CD4-positive, alpha-beta memory T cell (primary cell): ENCODE data around the gene SLC26A5. TPM values are rescaled to one million over a fixed set of nuclear protein-coding genes. Genes with fewer than 3 reads are reported as not detected.

Experiments used
- CTCF ChIA-PET: fragments of 350-600 bp; sonication (Branson Sonifier 250); formaldehyde crosslinking; loops from one replicate; lab custom pipeline; 2021; ENCODE audit warnings: inconsistent platforms; ENCODE audit not compliant: partially characterized antibody; lab: Charles Lee
- POLR2A ChIA-PET: fragments of 350-600 bp; sonication (Branson Sonifier 250); formaldehyde crosslinking; loops from one replicate; lab custom pipeline; 2021; ENCODE audit not compliant: partially characterized antibody; lab: Charles Lee
- DNase-seq, 5 donors: peaks; one replicate each; pipeline versions ENCODE4 v3.0.0 to v3.0.0-alpha.2; 2020 to 2022; ENCODE audit warnings: mixed read lengths in 1 of 5
- H3K27ac ChIP-seq: one replicate; pipeline ENCODE4 v1.7.0; 2013; ENCODE audit warnings: low read depth, low read length
- H3K27me3 ChIP-seq: 2 replicates; pipeline ENCODE4 v1.7.0; 2013; ENCODE audit warnings: mild to moderate bottlenecking, low read length, moderate library complexity; ENCODE audit not compliant: insufficient read depth
- H3K36me3 ChIP-seq: 2 replicates; pipeline ENCODE4 v1.7.0; 2013; ENCODE audit warnings: mild to moderate bottlenecking, low read length, moderate library complexity; ENCODE audit not compliant: insufficient read depth
- H3K4me1 ChIP-seq: 2 replicates; pipeline ENCODE4 v1.7.0; 2013; ENCODE audit warnings: mild to moderate bottlenecking, low read length, moderate library complexity; ENCODE audit not compliant: insufficient read depth
- H3K4me3 ChIP-seq, 2 donors: one replicate each; pipeline ENCODE4 v1.7.0; 2013; ENCODE audit warnings: low read length in 2 of 2, mild to moderate bottlenecking in 1 of 2
- H3K9me3 ChIP-seq, 2 donors: one replicate each; pipeline ENCODE4 v1.7.0; 2013; ENCODE audit warnings: low read length in 2 of 2, control low read depth in 1 of 2; ENCODE audit not compliant: control insufficient read depth in 1 of 2
- H3K27ac Mint-ChIP-seq, 7 donors: one replicate each; pipeline ENCODE4 v1.8.0; 2020 to 2021; ENCODE audit warnings: mixed read lengths in 7 of 7, mild to moderate bottlenecking in 6 of 7, inconsistent platforms in 3 of 7, moderate library complexity in 3 of 7
- H3K27me3 Mint-ChIP-seq, 2 donors: one replicate each; pipeline ENCODE4 v1.8.0; 2020 to 2021; ENCODE audit warnings: mixed read lengths in 2 of 2
- H3K36me3 Mint-ChIP-seq, 2 donors: one replicate each; pipeline ENCODE4 v1.8.0; 2020 to 2021; ENCODE audit warnings: mixed read lengths in 2 of 2, inconsistent platforms in 1 of 2, mild to moderate bottlenecking in 1 of 2
- H3K4me1 Mint-ChIP-seq, 4 donors: one replicate each; pipeline ENCODE4 v1.8.0; 2020 to 2021; ENCODE audit warnings: mixed read lengths in 4 of 4, mild to moderate bottlenecking in 1 of 4
- H3K4me3 Mint-ChIP-seq, 8 donors: one replicate each; pipeline ENCODE4 v1.8.0; 2020 to 2021; ENCODE audit warnings: mixed read lengths in 8 of 8, mild to moderate bottlenecking in 7 of 8, moderate library complexity in 6 of 8, inconsistent platforms in 3 of 8
- H3K9me3 Mint-ChIP-seq, 8 donors: one replicate each; pipeline ENCODE4 v1.8.0; 2020 to 2021; ENCODE audit warnings: mixed read lengths in 8 of 8, mild to moderate bottlenecking in 5 of 8, inconsistent platforms in 3 of 8, moderate library complexity in 1 of 8
- intact Hi-C: fragments of 100-400 bp; cut with micrococcal nuclease; formaldehyde crosslinking; loops from one replicate; pipeline ENCODE4 v1.15.1; 2023
- polyA plus RNA-seq, 2 donors: library from polyadenylated mRNA; unstranded; fragments of 300-500 nt; fragmentation: Illumina TruSeq; gene quantifications; one replicate each; pipeline ENCODE4 v1.2.3, GENCODE V29; 2021
- total RNA-seq, 2 experiments: library from RNA; stranded (reverse); gene quantifications; one replicate each; pipeline ENCODE4 v1.2.3, GENCODE V29; 2021

The SLC26A5 gene
- total and polyA plus RNA-seq, 4 experiments from 2014 or later, result not detected

GRCh38 chr7:103398483-103399127, 47.4 kb downstream of the SLC26A5 start:
- Histone ChIP-seq H3K27ac (no peak overlapping the region), H3K4me1 (no peaks in the 10 kb centered on the region), H3K36me3 (no peaks in the 10 kb centered on the region), H3K4me3 (no peak overlapping the region), H3K9me3 (no peaks in the 10 kb centered on the region), H3K27me3 (no peaks in the 10 kb centered on the region)
- Mint-ChIP-seq H3K27ac (peak overlapping the region in 1 of 7 donors; percentile 30), H3K36me3 (no peaks in the 10 kb centered on the region), H3K27me3 (peaks cover 2 to 8% of the 10 kb centered on the region in 2 donors), H3K4me1 (no peaks in the 10 kb centered on the region), H3K9me3 (peaks cover 0 to 3% (median 0%) of the 10 kb centered on the region in 8 donors), H3K4me3 (no peak overlapping the region)
- intact Hi-C loops, result no loop called here
- CTCF ChIA-PET, result interaction anchor here (0.5 kb wide), 1 partner anchor 26 kb away, joined by 3 read pairs; no protein-coding TSS in a partner anchor
- POLR2A ChIA-PET, result no interaction called here
- no peak for DNase-seq

- ChIA-PET CTCF (no interaction called here), POLR2A (no interaction called here)
- DNase-seq, result no peak
- intact Hi-C loops, result no loop called here
- Mint-ChIP-seq H3K27ac (no peak overlapping the region), H3K4me1 (no peaks in the 10 kb centered on the region), H3K9me3 (peaks cover 0 to 3% (median 0%) of the 10 kb centered on the region in 8 donors), H3K36me3 (no peaks in the 10 kb centered on the region), H3K27me3 (peaks cover 2 to 5% of the 10 kb centered on the region in 2 donors), H3K4me3 (no peak overlapping the region)
- Histone ChIP-seq H3K4me1 (no peaks in the 10 kb centered on the region), H3K4me3 (no peak overlapping the region), H3K27ac (no peak overlapping the region), H3K9me3 (no peaks in the 10 kb centered on the region), H3K27me3 (no peaks in the 10 kb centered on the region), H3K36me3 (no peaks in the 10 kb centered on the region)
These were observed 49.5 kb downstream of the SLC26A5 start for GRCh38 chr7:103396471-103396870.

GRCh38 chr7:103395071-103395470, 50.9 kb downstream of the SLC26A5 start:
- Mint-ChIP-seq H3K27ac (no peak overlapping the region), H3K27me3 (peaks cover 2 to 7% of the 10 kb centered on the region in 2 donors), H3K36me3 (no peaks in the 10 kb centered on the region), H3K4me1 (no peaks in the 10 kb centered on the region), H3K9me3 (peaks cover 0 to 2% (median 0%) of the 10 kb centered on the region in 8 donors), H3K4me3 (no peak overlapping the region)
- intact Hi-C loops, result no loop called here
- H3K4me1 ChIP-seq, result no peaks in the 10 kb centered on the region
- CTCF ChIA-PET, result no interaction called here
- POLR2A ChIA-PET, result no interaction called here
- H3K9me3 ChIP-seq, result no peaks in the 10 kb centered on the region
- no peak for DNase-seq
- H3K4me3 ChIP-seq, result no peak overlapping the region
- H3K36me3 ChIP-seq, result no peaks in the 10 kb centered on the region
- H3K27ac ChIP-seq, result no peak overlapping the region
- H3K27me3 ChIP-seq, result no peaks in the 10 kb centered on the region

- DNase-seq, result no peak
- Histone ChIP-seq H3K9me3 (no peaks in the 10 kb centered on the region), H3K36me3 (no peaks in the 10 kb centered on the region), H3K27ac (no peak overlapping the region), H3K4me3 (no peak overlapping the region), H3K4me1 (no peaks in the 10 kb centered on the region), H3K27me3 (no peaks in the 10 kb centered on the region)
- no peak overlapping the region for H3K4me3 Mint-ChIP-seq
- H3K27ac Mint-ChIP-seq, result no peak overlapping the region
- CTCF ChIA-PET, result no interaction called here
- intact Hi-C loops, result no loop called here
- H3K9me3 Mint-ChIP-seq, result no peaks in the 10 kb centered on the region
- no peaks in the 10 kb centered on the region for H3K4me1 Mint-ChIP-seq
- no peaks in the 10 kb centered on the region for H3K36me3 Mint-ChIP-seq
- POLR2A ChIA-PET, result no interaction called here
- H3K27me3 Mint-ChIP-seq, result peaks cover 2 to 11% of the 10 kb centered on the region in 2 donors
These were observed 51.4 kb downstream of the SLC26A5 start for GRCh38 chr7:103394566-103394965.

GRCh38 chr7:103391976-103392375, 54.0 kb downstream of the SLC26A5 start:
- no peak overlapping the region for H3K4me3 Mint-ChIP-seq

GRCh38 chr7:103391150-103391549, 54.9 kb downstream of the SLC26A5 start:
- no peaks in the 10 kb centered on the region for H3K4me1 Mint-ChIP-seq
- no peaks in the 10 kb centered on the region for H3K9me3 Mint-ChIP-seq
- CTCF ChIA-PET, result no interaction called here
- peaks cover 0 to 9% of the 10 kb centered on the region in 2 donors for H3K27me3 Mint-ChIP-seq
- DNase-seq, result no peak
- Histone ChIP-seq H3K9me3 (no peaks in the 10 kb centered on the region), H3K4me1 (no peaks in the 10 kb centered on the region), H3K27me3 (no peaks in the 10 kb centered on the region), H3K36me3 (no peaks in the 10 kb centered on the region), H3K27ac (no peak overlapping the region), H3K4me3 (no peak overlapping the region)
- no peak overlapping the region for H3K4me3 Mint-ChIP-seq
- POLR2A ChIA-PET, result no interaction called here
- no peak overlapping the region for H3K27ac Mint-ChIP-seq
- H3K36me3 Mint-ChIP-seq, result no peaks in the 10 kb centered on the region
- intact Hi-C loops, result no loop called here

More at GRCh38 chr7:103391976-103392375, 54.0 kb downstream of the SLC26A5 start:
- Histone ChIP-seq H3K9me3 (no peaks in the 10 kb centered on the region), H3K36me3 (no peaks in the 10 kb centered on the region), H3K4me1 (no peaks in the 10 kb centered on the region), H3K4me3 (no peak overlapping the region), H3K27ac (no peak overlapping the region), H3K27me3 (no peaks in the 10 kb centered on the region)
- DNase-seq, result no peak
- Mint-ChIP-seq H3K9me3 (no peaks in the 10 kb centered on the region), H3K36me3 (no peaks in the 10 kb centered on the region), H3K4me1 (no peaks in the 10 kb centered on the region), H3K27ac (no peak overlapping the region), H3K27me3 (peaks cover 2 to 11% of the 10 kb centered on the region in 2 donors)
- intact Hi-C loops, result no loop called here
- ChIA-PET CTCF (no interaction called here), POLR2A (no interaction called here)

GRCh38 chr7:103389263-103389662, 56.7 kb downstream of the SLC26A5 start:
- no peak overlapping the region for H3K4me3 Mint-ChIP-seq

More at GRCh38 chr7:103389263-103389662, 56.7 kb downstream of the SLC26A5 start:
- H3K27ac ChIP-seq, result no peak overlapping the region
- Mint-ChIP-seq H3K36me3 (no peaks in the 10 kb centered on the region), H3K4me1 (no peaks in the 10 kb centered on the region), H3K27ac (no peak overlapping the region), H3K27me3 (peaks cover 0 to 9% of the 10 kb centered on the region in 2 donors), H3K9me3 (no peaks in the 10 kb centered on the region)
- H3K27me3 ChIP-seq, result no peaks in the 10 kb centered on the region
- H3K36me3 ChIP-seq, result no peaks in the 10 kb centered on the region
- POLR2A ChIA-PET, result no interaction called here
- DNase-seq, result no peak
- CTCF ChIA-PET, result no interaction called here
- intact Hi-C loops, result no loop called here
- no peak overlapping the region for H3K4me3 ChIP-seq
- no peaks in the 10 kb centered on the region for H3K9me3 ChIP-seq
- no peaks in the 10 kb centered on the region for H3K4me1 ChIP-seq
